Measurements from ENCODE around the gene LRMDA. TPM values are rescaled to one million over a fixed set of nuclear protein-coding genes. Genes with fewer than 3 reads are reported as not detected.

LRMDA gene
- polyA plus RNA-seq, 2 of the 4 experiments (the other 2 are of a cell fraction), result 4.6 to 5.2 TPM

- ATAC-seq (peak; percentile 39 to 66), FAIRE-seq (peak; percentile 72), DNase-seq (ENCODE audit: low read depth in 1 of 2, low spot score in 1 of 2) (peak; percentile 38 to 50)
- ChIA-PET POLR2A (interaction anchor here (0.6 to 2.9 kb wide), 6 partner anchors 13 to 344 kb away, joined by 3 to 34 read pairs (median 5); partner anchors contain the start of gene ZNF503), CTCF (interaction anchor here (0.9 to 2.0 kb wide), 4 partner anchors 9 to 606 kb away, joined by 3 to 6 read pairs (median 4); no protein-coding TSS in a partner anchor)
- Histone ChIP-seq H3K27ac (peak overlapping the region; percentile 90 to 95), H3K4me2 (peak overlapping the region; percentile 78), H3K4me3 (peak overlapping the region; percentile 64; the same call in 1 of the 3 replicates), H3K9me3 (no peaks in the 10 kb centered on the region), H3K4me1 (peaks cover 50% of the 10 kb centered on the region)
- TF ChIP-seq FOXS1 (CRISPR knock-in tag; IDR thresholded peaks at IDR 0.05), result no peak
- no peak for TF ChIP-seq REST (IDR thresholded peaks at IDR 0.05)
- no peak for TF ChIP-seq HOXB5 (CRISPR knock-in tag; IDR thresholded peaks at IDR 0.05)
- TF ChIP-seq HOXA7 (CRISPR knock-in tag; IDR thresholded peaks at IDR 0.05), result no peak
- TF ChIP-seq JUN (IDR thresholded peaks at IDR 0.05), result peak in 1 of 2 experiments; percentile 37; a peak in 1 of 5 replicates
- TF ChIP-seq GATA3 (IDR thresholded peaks at IDR 0.05; ENCODE audit: borderline replicate concordance), result no peak
- TF ChIP-seq MAX (IDR thresholded peaks at IDR 0.05), result no peak
- TF ChIP-seq MAZ (IDR thresholded peaks at IDR 0.05; ENCODE audit: borderline replicate concordance, low read depth, low read length), result no peak
- TF ChIP-seq CEBPB (IDR thresholded peaks at IDR 0.05), result 0 out of 4 replicates have a peak, but pooled peaks of 1 of the 2 experiments have one; percentile 30
- 0 out of 2 replicates have a peak, but pooled peaks have one; percentile 31 for TF ChIP-seq HES2 (IDR thresholded peaks at IDR 0.05)
- TF ChIP-seq EP300 (IDR thresholded peaks at IDR 0.05), result peak in 1 of 2 experiments; percentile 65; a peak in 2 of 5 replicates
- TF ChIP-seq JUNB (IDR thresholded peaks at IDR 0.05), result peak; percentile 45
- TF ChIP-seq TP53 (CRISPR knock-in tag; IDR thresholded peaks at IDR 0.05), result no peak
- no peak for TF ChIP-seq POLR2A (IDR thresholded peaks at IDR 0.05; ENCODE audit: low read length)
- peak; percentile 28; the same call in 1 of the 2 replicates for TF ChIP-seq MYC (IDR thresholded peaks at IDR 0.05; ENCODE audit: borderline replicate concordance, low read length)
- 52% methylated on average over 9 of the region's 9 CpGs for WGBS (ENCODE audit: missing lambda C conversion rate)
Observed at GRCh38 chr10:75430000-75430763, 1.2 kb upstream of the LRMDA start.

- Histone ChIP-seq H3K27ac (peak overlapping the region; percentile 90 to 95), H3K4me1 (peaks cover 48% of the 10 kb centered on the region), H3K4me2 (peak overlapping the region; percentile 78), H3K9me3 (no peaks in the 10 kb centered on the region), H3K4me3 (peak overlapping the region; percentile 64)
- ATAC-seq (no peak), FAIRE-seq (no peak), DNase-seq (ENCODE audit: low read depth in 1 of 2, low spot score in 1 of 2) (no peak)
- ChIA-PET CTCF (interaction anchor here (0.6 to 1.0 kb wide), 3 partner anchors 14 to 238 kb away, joined by 3 read pairs; no protein-coding TSS in a partner anchor), POLR2A (interaction anchor here (2.9 kb wide), 1 partner anchor 31 kb away, joined by 34 read pairs; the partner anchor contains the start of gene ZNF503)
- 88% methylated on average over 5 of the region's 5 CpGs for WGBS (ENCODE audit: missing lambda C conversion rate)
- TF ChIP-seq GATA3 (IDR thresholded peaks at IDR 0.05; ENCODE audit: borderline replicate concordance), result no peak
- TF ChIP-seq CBX8 (IDR thresholded peaks at IDR 0.05), result no peak
- no peak for TF ChIP-seq POLR2AphosphoS2 (conservative IDR thresholded peaks at IDR 0.05; ENCODE audit: low read length)
- TF ChIP-seq FOXS1 (CRISPR knock-in tag; IDR thresholded peaks at IDR 0.05), result no peak
- TF ChIP-seq ESRRA (IDR thresholded peaks at IDR 0.05; ENCODE audit: borderline replicate concordance, low read length), result no peak
- TF ChIP-seq RNF2 (IDR thresholded peaks at IDR 0.05; ENCODE audit: borderline replicate concordance, low read depth), result no peak
- no peak for TF ChIP-seq RARB (CRISPR knock-in tag; IDR thresholded peaks at IDR 0.05)
- no peak for TF ChIP-seq ZC3H11A (IDR thresholded peaks at IDR 0.05)
- TF ChIP-seq REST (IDR thresholded peaks at IDR 0.05), result no peak
- TF ChIP-seq BHLHE40 (IDR thresholded peaks at IDR 0.05; ENCODE audit: low read depth, low read length), result no peak
- TF ChIP-seq NPAS2 (CRISPR knock-in tag; IDR thresholded peaks at IDR 0.05; ENCODE audit: borderline replicate concordance), result no peak
- TF ChIP-seq HEYL (CRISPR knock-in tag; IDR thresholded peaks at IDR 0.05), result no peak
- no peak for TF ChIP-seq ZFP36 (IDR thresholded peaks at IDR 0.05; ENCODE audit: borderline replicate concordance, partially characterized antibody)
- no peak for TF ChIP-seq E2F6 (IDR thresholded peaks at IDR 0.05; ENCODE audit: borderline replicate concordance, low read depth)
- no peak for TF ChIP-seq HOXB13 (CRISPR knock-in tag; IDR thresholded peaks at IDR 0.05; ENCODE audit: low read depth)
- no peak for TF ChIP-seq RFX5 (IDR thresholded peaks at IDR 0.05)
Observed at GRCh38 chr10:75432176-75432575, 752 bp downstream of the LRMDA start.

All from A549 (cell line).